ENCODE measurements around the gene CNTN2.

The CNTN2 gene

GRCh38 chr1:205016584-205016983, 26.4 kb upstream of the CNTN2 start:
- H3K4me3 Mint-ChIP-seq = no peak overlapping the region
- H3K4me1 Mint-ChIP-seq = peaks cover 33% of the 10 kb centered on the region
- TF ChIP-seq CTCF (IDR thresholded peaks at IDR 0.05; ENCODE audit: unreplicated experiment in 3 of 3) = no peak
- H3K36me3 Mint-ChIP-seq (ENCODE audit: low read depth) = no peaks in the 10 kb centered on the region
- H3K27me3 Mint-ChIP-seq (ENCODE audit: low read depth) = peaks cover 30% of the 10 kb centered on the region
- no peak overlapping the region for H3K27ac Mint-ChIP-seq
- H3K9me3 Mint-ChIP-seq = no peaks in the 10 kb centered on the region

- Mint-ChIP-seq H3K27me3 (ENCODE audit: low read depth) (peaks cover 32% of the 10 kb centered on the region), H3K27ac (no peak overlapping the region), H3K36me3 (ENCODE audit: low read depth) (no peaks in the 10 kb centered on the region), H3K9me3 (no peaks in the 10 kb centered on the region), H3K4me3 (no peak overlapping the region), H3K4me1 (peaks cover 29% of the 10 kb centered on the region)
- no peak for TF ChIP-seq CTCF (IDR thresholded peaks at IDR 0.05; ENCODE audit: unreplicated experiment in 3 of 3)
Measured at GRCh38 chr1:205017001-205017400, 26.0 kb upstream of the CNTN2 start.

GRCh38 chr1:205017766-205018165, 25.2 kb upstream of the CNTN2 start:
- Mint-ChIP-seq H3K27me3 (ENCODE audit: low read depth) (peaks cover 32% of the 10 kb centered on the region), H3K27ac (no peak overlapping the region), H3K9me3 (no peaks in the 10 kb centered on the region), H3K4me3 (no peak overlapping the region), H3K36me3 (ENCODE audit: low read depth) (no peaks in the 10 kb centered on the region), H3K4me1 (peaks cover 23% of the 10 kb centered on the region)
- TF ChIP-seq CTCF (IDR thresholded peaks at IDR 0.05; ENCODE audit: unreplicated experiment in 3 of 3) = no peak

GRCh38 chr1:205018381-205018780, 24.6 kb upstream of the CNTN2 start:
- peaks cover 32% of the 10 kb centered on the region for H3K27me3 Mint-ChIP-seq (ENCODE audit: low read depth)
- H3K27ac Mint-ChIP-seq = no peak overlapping the region
- H3K4me3 Mint-ChIP-seq = no peak overlapping the region
- H3K4me1 Mint-ChIP-seq = peaks cover 17% of the 10 kb centered on the region
- H3K9me3 Mint-ChIP-seq = no peaks in the 10 kb centered on the region
- no peaks in the 10 kb centered on the region for H3K36me3 Mint-ChIP-seq (ENCODE audit: low read depth)
- TF ChIP-seq CTCF (IDR thresholded peaks at IDR 0.05; ENCODE audit: unreplicated experiment in 3 of 3) = no peak

GRCh38 chr1:205020466-205020865, 22.5 kb upstream of the CNTN2 start:
- Mint-ChIP-seq H3K27ac (no peak overlapping the region), H3K9me3 (no peaks in the 10 kb centered on the region), H3K27me3 (ENCODE audit: low read depth) (peaks cover 34% of the 10 kb centered on the region), H3K4me3 (no peak overlapping the region), H3K4me1 (no peaks in the 10 kb centered on the region), H3K36me3 (ENCODE audit: low read depth) (no peaks in the 10 kb centered on the region)
- no peak for TF ChIP-seq CTCF (IDR thresholded peaks at IDR 0.05; ENCODE audit: unreplicated experiment in 3 of 3)

GRCh38 chr1:205024679-205025078, 18.3 kb upstream of the CNTN2 start:
- H3K27me3 Mint-ChIP-seq (ENCODE audit: low read depth) = peaks cover 39% of the 10 kb centered on the region
- peaks cover 6% of the 10 kb centered on the region for H3K4me1 Mint-ChIP-seq
- no peak overlapping the region for H3K27ac Mint-ChIP-seq
- H3K36me3 Mint-ChIP-seq (ENCODE audit: low read depth) = no peaks in the 10 kb centered on the region
- H3K4me3 Mint-ChIP-seq = no peak overlapping the region
- no peaks in the 10 kb centered on the region for H3K9me3 Mint-ChIP-seq
- TF ChIP-seq CTCF (IDR thresholded peaks at IDR 0.05; ENCODE audit: unreplicated experiment in 3 of 3) = no peak
